Keratinocyte (primary cell): ENCODE results near the gene FGB. TPM values are rescaled to one million over a fixed set of nuclear protein-coding genes. Genes with fewer than 3 reads are reported as not detected.

Experiments used
- DNase-seq: peaks from one replicate; pipeline ENCODE4 v3.0.0-alpha.2; 2011; ENCODE audit warnings: low read depth, missing footprints, low spot score
- FAIRE-seq: peaks from 2 replicates; lab custom pipeline; 2011; peaks lifted over from hg19 to GRCh38; lab: Jason Lieb, UNC
- H2AFZ ChIP-seq: 2 replicates; pipeline ENCODE4 v1.6.0; 2012; ENCODE audit warnings: low read length, control low read depth, inconsistent platforms; ENCODE audit not compliant: control insufficient read depth
- H3K27ac ChIP-seq: 2 replicates; pipeline ENCODE4 v1.5.1; 2011; ENCODE audit warnings: low read length; ENCODE audit not compliant: control insufficient read depth, insufficient read depth
- H3K27me3 ChIP-seq: 3 replicates; pipeline ENCODE4 v1.6.0; 2011; ENCODE audit warnings: low read length; ENCODE audit not compliant: control insufficient read depth, insufficient read depth; ENCODE audit errors: extremely low read depth
- H3K36me3 ChIP-seq, 2 experiments: 2 replicates in 1 of 2; 3 replicates in 1 of 2; pipeline ENCODE4 v1.5.1; 2011; ENCODE audit warnings: low read length in 2 of 2, mild to moderate bottlenecking in 1 of 2; ENCODE audit not compliant: control insufficient read depth in 2 of 2, insufficient read depth in 2 of 2; ENCODE audit errors: extremely low read depth in 1 of 2
- H3K4me1 ChIP-seq: 3 replicates; pipeline ENCODE4 v1.5.1; 2011; ENCODE audit warnings: low read length; ENCODE audit not compliant: control insufficient read depth, insufficient read depth; ENCODE audit errors: extremely low read depth
- H3K4me2 ChIP-seq: 3 replicates; pipeline ENCODE4 v1.6.0; 2011; ENCODE audit warnings: low read depth, low read length; ENCODE audit not compliant: control insufficient read depth, insufficient read depth; ENCODE audit errors: extremely low read depth
- H3K4me3 ChIP-seq, 3 experiments: fragments of 200-600 bp in 1 of 3; sonication (generic) in 1 of 3; 2 replicates in 2 of 3; 3 replicates in 1 of 3; pipeline ENCODE4 v1.5.1; 2011 to 2016; ENCODE audit warnings: low read length in 3 of 3, mild to moderate bottlenecking in 3 of 3, control low read depth in 2 of 3, inconsistent platforms in 1 of 3, low read depth in 1 of 3, mixed read lengths in 1 of 3, mixed run types in 1 of 3, moderate library complexity in 1 of 3; ENCODE audit not compliant: control insufficient read depth in 2 of 3, insufficient read depth in 2 of 3; ENCODE audit errors: extremely low read depth in 1 of 3
- H3K79me2 ChIP-seq: 2 replicates; pipeline ENCODE4 v1.6.0; 2012; ENCODE audit warnings: low read length; ENCODE audit not compliant: control insufficient read depth, insufficient read depth
- H3K9ac ChIP-seq: 3 replicates; pipeline ENCODE4 v1.6.0; 2011; ENCODE audit warnings: low read length; ENCODE audit not compliant: control insufficient read depth, insufficient read depth; ENCODE audit errors: extremely low read depth
- H3K9me1 ChIP-seq: 3 replicates; pipeline ENCODE4 v1.6.0; 2011; ENCODE audit warnings: low read length; ENCODE audit not compliant: control insufficient read depth, insufficient read depth; ENCODE audit errors: extremely low read depth
- H3K9me3 ChIP-seq: 2 replicates; pipeline ENCODE4 v1.5.1; 2012; ENCODE audit warnings: low read depth, low read length; ENCODE audit not compliant: control insufficient read depth
- H4K20me1 ChIP-seq: 3 replicates; pipeline ENCODE4 v1.6.0; 2011; ENCODE audit warnings: low read length; ENCODE audit not compliant: control insufficient read depth, insufficient read depth; ENCODE audit errors: extremely low read depth
- CTCF ChIP-seq, 3 experiments: IDR thresholded peaks in 1 of 3; conservative IDR thresholded peaks in 1 of 3; optimal IDR thresholded peaks in 1 of 3; 2 replicates in 2 of 3; 3 replicates in 1 of 3; pipeline versions ENCODE3 to v1.5.1; 2011; ENCODE audit warnings: low read length in 3 of 3, mild to moderate bottlenecking in 3 of 3, moderate library complexity in 2 of 3, control low read depth in 1 of 3, inconsistent platforms in 1 of 3; ENCODE audit not compliant: insufficient read depth in 2 of 3; ENCODE audit errors: extremely low read depth in 1 of 3
- EZH2 ChIP-seq: IDR thresholded peaks from one replicate; pipeline ENCODE4 v1.6.1; 2012; ENCODE audit warnings: inconsistent platforms, mild to moderate bottlenecking, low read length, moderate library complexity
- dilution Hi-C: fragments of 300-500 bp; cut with MboI; formaldehyde crosslinking; loops from one replicate; pipeline ENCODE4 v1.7.0; 2020; ENCODE audit warnings: low sequenced_read_pairs; ENCODE audit not compliant: extremely low pct_ligation_motif_present
- polyA plus RNA-seq, 5 experiments: library from polyadenylated mRNA; depleted of rRNA in 3 of 5; stranded (reverse) in 3 of 5; stranded (forward) in 1 of 5; unstranded in 1 of 5; fragments of >200 nt; gene quantifications; 1 replicate in 1 of 5; 2 replicates in 3 of 5; 3 replicates in 1 of 5; pipeline versions ENCODE4 v1.2.1 to v1.2.3, GENCODE V29; 2011 to 2012; ENCODE audit warnings: missing spikeins in 2 of 5, low read depth in 1 of 5, low replicate concordance in 1 of 5

Gene FGB
- polyA plus RNA-seq, 1 donor (not counting 4 experiments of a cell fraction or from before 2014, with no cell fraction given), result not detected

DNA sequence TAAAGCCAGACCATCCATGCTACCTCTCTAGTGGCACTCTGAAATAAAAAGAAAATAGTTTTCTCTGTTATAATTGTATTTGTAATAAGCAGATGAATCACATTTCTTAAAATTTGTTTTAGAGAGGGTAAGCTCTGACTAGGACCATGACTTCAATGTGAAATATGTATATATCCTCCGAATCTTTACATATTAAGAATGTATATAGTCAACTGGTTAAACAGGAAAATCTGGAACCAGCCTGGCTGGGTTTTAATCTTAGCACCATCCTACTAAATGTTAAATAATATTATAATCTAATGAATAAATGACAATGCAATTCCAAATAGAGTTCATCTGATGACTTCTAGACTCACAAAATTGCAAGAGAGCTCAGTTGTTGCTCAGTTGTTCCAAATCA is 1.5 kb downstream of the FGB start:
- no peak for DNase-seq
- Histone ChIP-seq H3K79me2 (no peaks in the 10 kb centered on the region), H3K9ac (no peak overlapping the region), H3K4me3 (no peak overlapping the region), H3K9me1 (no peaks in the 10 kb centered on the region), H3K4me1 (no peaks in the 10 kb centered on the region), H2AFZ (no peak overlapping the region), H3K27ac (no peak overlapping the region), H3K36me3 (no peaks in the 10 kb centered on the region), H3K27me3 (no peaks in the 10 kb centered on the region), H4K20me1 (no peaks in the 10 kb centered on the region), H3K4me2 (no peak overlapping the region), H3K9me3 (no peaks in the 10 kb centered on the region)
- no peak for TF ChIP-seq EZH2
- TF ChIP-seq CTCF (optimal IDR thresholded peaks at IDR 0.05 in 1 of 3, IDR thresholded peaks at IDR 0.05 in 1 of 3, conservative IDR thresholded peaks at IDR 0.05 in 1 of 3; ENCODE audit: extremely low read depth in 1 of 3, insufficient read depth in 2 of 3, low read length in 3 of 3), result no peak
- dilution Hi-C loops, result no loop called here
- FAIRE-seq, result no peak

- Histone ChIP-seq H3K4me1 (no peaks in the 10 kb centered on the region), H3K4me2 (no peak overlapping the region), H3K36me3 (no peaks in the 10 kb centered on the region), H3K9me1 (no peaks in the 10 kb centered on the region), H3K9ac (no peak overlapping the region), H3K27ac (no peak overlapping the region), H3K27me3 (no peaks in the 10 kb centered on the region), H3K79me2 (no peaks in the 10 kb centered on the region), H4K20me1 (no peaks in the 10 kb centered on the region), H2AFZ (no peak overlapping the region), H3K9me3 (no peaks in the 10 kb centered on the region), H3K4me3 (no peak overlapping the region)
- DNase-seq, result no peak
- no peak for FAIRE-seq
- TF ChIP-seq CTCF (optimal IDR thresholded peaks at IDR 0.05 in 1 of 3, IDR thresholded peaks at IDR 0.05 in 1 of 3, conservative IDR thresholded peaks at IDR 0.05 in 1 of 3; ENCODE audit: extremely low read depth in 1 of 3, insufficient read depth in 2 of 3, low read length in 3 of 3) (no peak), EZH2 (no peak)
- dilution Hi-C loops, result no loop called here
Measured at GRCh38 chr4:154565704-154566103, 2.9 kb downstream of the FGB start.
